Osteoblast (primary cell): ENCODE data around the gene GAL3ST2. TPM values are rescaled to one million over a fixed set of nuclear protein-coding genes. Genes with fewer than 3 reads are reported as not detected.

Experiments
- DNase-seq: peaks from one replicate; pipeline ENCODE4 v3.0.0; 2011; ENCODE audit warnings: low spot score, mixed read lengths; ENCODE audit not compliant: insufficient read length; ENCODE audit errors: missing footprints
- H2AFZ ChIP-seq: 2 replicates; pipeline ENCODE4 v1.6.0; 2011; ENCODE audit warnings: mild to moderate bottlenecking, low read length
- H3K27ac ChIP-seq: 2 replicates; pipeline ENCODE4 v1.5.1; 2011; ENCODE audit warnings: mild to moderate bottlenecking, low read depth, low read length, moderate library complexity
- H3K27me3 ChIP-seq: 2 replicates; pipeline ENCODE4 v1.6.0; 2012; ENCODE audit warnings: mild to moderate bottlenecking, control low read depth, inconsistent platforms, low read length, moderate library complexity; ENCODE audit not compliant: insufficient read depth
- H3K36me3 ChIP-seq: 2 replicates; pipeline ENCODE4 v1.5.1; 2011; ENCODE audit warnings: mild to moderate bottlenecking, low read length, control low read depth, moderate library complexity; ENCODE audit not compliant: insufficient read depth
- H3K4me1 ChIP-seq: 2 replicates; pipeline ENCODE4 v1.5.1; 2011; ENCODE audit warnings: mild to moderate bottlenecking, low read length, control low read depth, moderate library complexity; ENCODE audit not compliant: insufficient read depth
- H3K4me2 ChIP-seq: 2 replicates; pipeline ENCODE4 v1.6.0; 2011; ENCODE audit warnings: mild to moderate bottlenecking, low read length; ENCODE audit not compliant: insufficient read depth
- H3K4me3 ChIP-seq: fragments of 200-600 bp; sonication (generic); 3 replicates; pipeline ENCODE4 v1.5.1; 2012; ENCODE audit warnings: mild to moderate bottlenecking, low read length, inconsistent platforms; ENCODE audit not compliant: insufficient read depth
- H3K79me2 ChIP-seq: 2 replicates; pipeline ENCODE4 v1.6.0; 2012; ENCODE audit warnings: mild to moderate bottlenecking, low read length, control low read depth, inconsistent platforms; ENCODE audit not compliant: insufficient read depth
- H3K9me3 ChIP-seq: 2 replicates; pipeline ENCODE4 v1.5.1; 2011; ENCODE audit warnings: low read depth, low read length, control low read depth
- H4K20me1 ChIP-seq: 2 replicates; pipeline ENCODE4 v1.6.0; 2012; ENCODE audit warnings: mild to moderate bottlenecking, low read length, control low read depth; ENCODE audit not compliant: insufficient read depth
- total RNA-seq: library from RNA; depleted of rRNA; stranded (reverse); fragments of >200 nt; gene quantifications from 2 replicates; pipeline ENCODE4 v1.2.3, GENCODE V29; 2012
- TF ChIP-seq, protein P1 (sequence below): IDR thresholded peaks from 2 replicates; pipeline ENCODE4 v1.5.1; 2011; ENCODE audit warnings: mild to moderate bottlenecking, low read depth, low read length, moderate library complexity; ENCODE audit errors: extremely low read depth

Gene GAL3ST2
- total RNA-seq, 1 donor: 0.36 TPM

DNA sequence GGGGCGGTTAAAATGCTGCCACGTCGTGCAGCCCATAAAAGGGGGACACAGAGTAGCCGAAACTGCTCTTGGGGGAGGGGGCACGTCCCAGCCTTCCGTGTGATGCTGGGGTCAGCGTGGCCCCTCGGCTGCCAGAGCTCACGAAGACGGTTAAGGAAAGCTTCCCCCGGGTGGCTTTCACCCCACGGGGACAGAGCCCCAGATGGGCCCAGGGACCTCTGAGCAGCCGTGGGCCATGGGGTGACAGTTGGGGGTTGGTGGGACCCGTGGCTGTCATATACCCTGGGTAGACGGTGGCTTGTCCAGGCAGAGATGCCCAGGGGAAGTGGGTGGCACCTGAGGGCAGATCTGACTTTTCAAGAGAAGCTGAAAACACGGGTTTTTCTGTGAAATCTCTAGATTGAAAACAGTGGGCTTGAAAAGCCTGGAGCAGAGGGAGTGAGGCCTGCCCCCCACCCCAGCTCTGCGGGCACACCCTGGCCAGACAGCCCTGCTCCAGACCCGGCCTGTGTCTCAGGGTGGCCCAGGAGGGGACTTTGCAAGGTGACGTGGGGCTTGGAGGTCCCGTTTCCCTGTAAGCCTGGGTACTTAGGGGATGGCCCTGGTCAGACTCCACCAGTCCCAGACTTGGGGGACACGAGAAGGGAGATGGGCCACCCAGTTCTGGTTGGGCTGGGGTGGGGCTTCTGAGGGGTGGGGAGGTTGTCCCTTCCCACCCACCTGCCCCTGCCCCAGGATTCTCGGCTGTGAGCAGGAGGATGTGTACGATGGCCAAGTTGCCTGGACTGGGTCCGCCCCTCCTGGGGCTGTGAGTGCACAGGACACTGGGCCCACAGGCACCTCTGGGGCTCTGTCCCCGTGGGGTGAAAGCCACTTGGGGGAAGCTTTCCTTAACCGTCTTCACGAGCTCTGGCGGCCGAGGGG, 33.0 kb downstream of the GAL3ST2 start:
- Histone ChIP-seq H3K4me2 (no peak overlapping the region), H3K79me2 (no peaks in the 10 kb centered on the region), H3K27ac (no peak overlapping the region), H3K4me1 (no peaks in the 10 kb centered on the region), H4K20me1 (no peaks in the 10 kb centered on the region), H3K36me3 (no peaks in the 10 kb centered on the region), H2AFZ (no peak overlapping the region), H3K9me3 (no peaks in the 10 kb centered on the region), H3K27me3 (peaks cover 3% of the 10 kb centered on the region), H3K4me3 (no peak overlapping the region)
- peak; percentile 83 for DNase-seq
- TF ChIP-seq, protein P1, sequence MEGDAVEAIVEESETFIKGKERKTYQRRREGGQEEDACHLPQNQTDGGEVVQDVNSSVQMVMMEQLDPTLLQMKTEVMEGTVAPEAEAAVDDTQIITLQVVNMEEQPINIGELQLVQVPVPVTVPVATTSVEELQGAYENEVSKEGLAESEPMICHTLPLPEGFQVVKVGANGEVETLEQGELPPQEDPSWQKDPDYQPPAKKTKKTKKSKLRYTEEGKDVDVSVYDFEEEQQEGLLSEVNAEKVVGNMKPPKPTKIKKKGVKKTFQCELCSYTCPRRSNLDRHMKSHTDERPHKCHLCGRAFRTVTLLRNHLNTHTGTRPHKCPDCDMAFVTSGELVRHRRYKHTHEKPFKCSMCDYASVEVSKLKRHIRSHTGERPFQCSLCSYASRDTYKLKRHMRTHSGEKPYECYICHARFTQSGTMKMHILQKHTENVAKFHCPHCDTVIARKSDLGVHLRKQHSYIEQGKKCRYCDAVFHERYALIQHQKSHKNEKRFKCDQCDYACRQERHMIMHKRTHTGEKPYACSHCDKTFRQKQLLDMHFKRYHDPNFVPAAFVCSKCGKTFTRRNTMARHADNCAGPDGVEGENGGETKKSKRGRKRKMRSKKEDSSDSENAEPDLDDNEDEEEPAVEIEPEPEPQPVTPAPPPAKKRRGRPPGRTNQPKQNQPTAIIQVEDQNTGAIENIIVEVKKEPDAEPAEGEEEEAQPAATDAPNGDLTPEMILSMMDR: no peak

DNA sequence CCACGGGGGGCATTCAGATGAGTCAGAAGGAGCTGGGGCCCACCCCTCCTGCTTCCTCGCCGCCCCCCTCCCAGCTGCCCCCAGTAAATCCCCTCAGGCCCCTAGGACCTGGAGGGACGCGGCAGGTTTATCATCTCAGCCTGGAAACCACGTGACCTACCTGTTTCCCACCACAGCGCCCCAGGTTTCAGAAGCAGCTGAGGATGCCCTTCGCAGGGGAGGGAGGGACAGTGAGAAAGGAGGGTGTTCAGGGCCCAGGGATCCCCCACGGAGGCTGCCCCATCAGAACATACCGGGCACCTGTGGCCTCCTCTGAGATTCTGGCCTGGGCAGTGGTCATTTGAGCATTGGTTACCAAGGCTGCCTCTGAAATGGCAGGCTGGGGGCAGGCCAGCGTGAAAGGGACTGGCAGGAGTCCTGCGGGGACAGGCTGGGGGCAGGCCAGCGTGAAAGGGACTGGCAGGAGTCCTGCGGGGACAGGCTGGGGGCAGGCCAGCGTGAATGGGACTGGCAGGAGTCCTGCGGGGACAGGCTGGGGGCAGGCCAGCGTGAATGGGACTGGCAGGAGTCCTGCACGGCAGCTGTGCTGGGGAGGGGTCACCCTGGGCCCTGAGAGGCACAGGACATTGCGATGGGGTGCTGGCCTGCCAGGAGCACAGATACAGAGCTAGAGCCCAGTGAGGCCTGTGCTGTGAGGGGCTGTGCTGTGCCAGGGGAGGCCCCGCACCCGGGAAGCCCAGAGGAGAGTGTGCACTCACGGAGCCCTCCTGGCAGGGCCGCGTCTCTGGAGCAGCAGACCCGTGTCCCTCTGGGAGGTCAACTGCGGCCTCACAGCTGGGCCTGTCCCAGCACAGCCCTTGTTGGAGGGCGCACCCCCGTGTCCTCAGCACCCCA, 33.9 kb downstream of the GAL3ST2 start:
- Histone ChIP-seq H3K27ac (no peak overlapping the region), H3K4me3 (no peak overlapping the region), H2AFZ (no peak overlapping the region), H3K36me3 (no peaks in the 10 kb centered on the region), H3K27me3 (no peaks in the 10 kb centered on the region), H4K20me1 (no peaks in the 10 kb centered on the region), H3K9me3 (no peaks in the 10 kb centered on the region), H3K79me2 (no peaks in the 10 kb centered on the region), H3K4me1 (no peaks in the 10 kb centered on the region), H3K4me2 (no peak overlapping the region)
- peak; percentile 81 for DNase-seq
- TF ChIP-seq, protein P1: no peak

DNA sequence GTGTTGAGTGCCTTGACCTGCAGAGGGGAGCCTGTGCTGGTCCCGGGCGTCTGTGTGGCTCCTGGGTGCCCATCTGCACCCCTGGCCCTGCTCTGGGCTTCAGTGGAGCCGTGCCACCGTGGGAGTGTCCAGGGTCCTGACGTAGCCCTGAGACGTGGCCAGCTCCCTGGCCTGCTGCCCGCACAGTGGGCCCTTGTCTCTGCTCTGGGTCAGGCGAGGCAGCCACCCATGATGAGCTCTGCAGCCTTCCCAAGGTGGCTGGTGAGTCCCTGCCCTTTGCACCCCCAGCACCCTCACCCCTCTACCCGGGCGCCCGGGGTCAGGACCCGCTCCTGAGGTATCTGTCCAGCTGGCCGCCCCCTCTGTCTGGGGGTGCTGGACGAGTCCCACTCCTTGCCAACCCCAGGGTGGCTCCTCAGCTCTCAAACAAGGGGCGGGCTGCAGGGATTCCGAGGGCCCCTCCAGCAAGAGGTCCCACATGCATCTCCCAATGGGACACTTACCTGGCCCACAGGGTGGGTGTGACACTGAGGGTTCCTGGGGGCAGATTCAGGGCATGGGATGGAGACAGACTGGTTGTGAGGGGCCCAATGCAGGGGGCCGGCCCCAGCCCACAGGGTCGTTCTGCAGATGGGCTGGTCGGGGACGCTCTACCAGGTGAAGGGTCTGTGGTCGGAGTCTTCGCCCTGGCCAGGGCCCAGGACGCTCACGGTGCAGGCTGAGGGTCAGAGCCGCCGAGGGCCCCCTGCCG, 34.8 kb downstream of the GAL3ST2 start:
- no peaks in the 10 kb centered on the region for H3K4me1 ChIP-seq
- DNase-seq: peak; percentile 85
- no peak overlapping the region for H3K27ac ChIP-seq
- H2AFZ ChIP-seq: no peak overlapping the region
- H4K20me1 ChIP-seq: no peaks in the 10 kb centered on the region
- no peaks in the 10 kb centered on the region for H3K27me3 ChIP-seq
- H3K36me3 ChIP-seq: no peaks in the 10 kb centered on the region
- H3K4me3 ChIP-seq: no peak overlapping the region
- TF ChIP-seq, protein P1: no peak
- H3K4me2 ChIP-seq: no peak overlapping the region
- no peaks in the 10 kb centered on the region for H3K9me3 ChIP-seq
- H3K79me2 ChIP-seq: no peaks in the 10 kb centered on the region
